OCI-LY7 (cell line): ENCODE measurements around the gene DHRS3.

ENCODE experiments used
- CTCF ChIP-seq: fragments of 200-600 bp; sonication (generic); conservative IDR thresholded peaks from 2 replicates; pipeline ENCODE4 v1.5.1; 2014; ENCODE audit warnings: mild to moderate bottlenecking, antibody characterized with exemption, low read length, moderate library complexity, mixed read lengths
- EZH2phosphoT487 ChIP-seq: fragments of 200-600 bp; sonication (generic); IDR thresholded peaks from 2 replicates; pipeline ENCODE4 v1.6.1; 2018; ENCODE audit warnings: low read depth, borderline replicate concordance, mild to moderate bottlenecking, mixed run types, antibody characterized with exemption, low read length, moderate library complexity, mixed read lengths

GRCh38 chr1:12532405-12533315 lies 85.3 kb downstream of the DHRS3 start:
- TF ChIP-seq CTCF: no peak
- no peak for TF ChIP-seq EZH2phosphoT487
